Mesenchymal stem cell (in vitro differentiated cells and primary cell): ENCODE results near the gene AGTPBP1.
A peak's percentile ranks its signal among the peaks of the same experiment; 100 is the strongest.

Source experiments
- DNase-seq: peaks from one replicate; pipeline ENCODE4 v3.0.0-alpha.2; 2013
- H2AFZ ChIP-seq: one replicate; pipeline ENCODE4 v1.6.1; 2013; ENCODE audit warnings: low read depth, mild to moderate bottlenecking, control low read depth, inconsistent platforms, low read length, moderate library complexity
- H2AK5ac ChIP-seq: 2 replicates; pipeline ENCODE4 v1.6.1; 2013; ENCODE audit warnings: low read length, moderate library complexity, mild to moderate bottlenecking, inconsistent platforms; ENCODE audit not compliant: severe bottlenecking
- H2BK120ac ChIP-seq: one replicate; pipeline ENCODE4 v1.6.1; 2013; ENCODE audit warnings: low read depth, mild to moderate bottlenecking, inconsistent platforms, low read length, moderate library complexity
- H2BK12ac ChIP-seq, 2 experiments: one replicate each; pipeline ENCODE4 v1.6.1; 2013; ENCODE audit warnings: inconsistent platforms in 2 of 2, low read length in 2 of 2, mild to moderate bottlenecking in 2 of 2, moderate library complexity in 2 of 2, control low read depth in 1 of 2
- H2BK15ac ChIP-seq: one replicate; pipeline ENCODE4 v1.6.1; 2013; ENCODE audit warnings: mild to moderate bottlenecking, low read depth, inconsistent platforms; ENCODE audit not compliant: poor library complexity, severe bottlenecking
- H2BK5ac ChIP-seq: 2 replicates; pipeline ENCODE4 v1.6.1; 2013; ENCODE audit warnings: low read depth, mild to moderate bottlenecking, low read length, control low read depth, inconsistent platforms; ENCODE audit not compliant: poor library complexity, severe bottlenecking
- H3K14ac ChIP-seq, 2 experiments: one replicate each; pipeline ENCODE4 v1.6.1; 2013; ENCODE audit warnings: inconsistent platforms in 2 of 2, low read length in 2 of 2, control low read depth in 1 of 2, mild to moderate bottlenecking in 1 of 2, moderate library complexity in 1 of 2
- H3K18ac ChIP-seq, 2 experiments: one replicate each; pipeline ENCODE4 v1.6.1; 2013; ENCODE audit warnings: inconsistent platforms in 2 of 2, low read length in 2 of 2, control low read depth in 1 of 2, low read depth in 1 of 2, mild to moderate bottlenecking in 1 of 2
- H3K23ac ChIP-seq, 2 experiments: one replicate each; pipeline ENCODE4 v1.6.1; 2013; ENCODE audit warnings: inconsistent platforms in 2 of 2, low read length in 2 of 2, mild to moderate bottlenecking in 2 of 2, moderate library complexity in 2 of 2, control low read depth in 1 of 2
- H3K27ac ChIP-seq: 2 replicates; pipeline ENCODE4 v1.5.1; 2013; ENCODE audit warnings: mild to moderate bottlenecking, moderate library complexity, low read length, control low read depth, inconsistent platforms; ENCODE audit not compliant: poor library complexity, severe bottlenecking
- H3K27me3 ChIP-seq, 2 experiments: 2 replicates each; pipeline versions ENCODE4 v1.6.1 to v1.7.0; 2013; ENCODE audit warnings: low read length in 2 of 2, mild to moderate bottlenecking in 2 of 2, moderate library complexity in 2 of 2, control low read depth in 1 of 2, inconsistent platforms in 1 of 2; ENCODE audit not compliant: control insufficient read depth in 1 of 2, insufficient read depth in 1 of 2
- H3K36me3 ChIP-seq, 2 experiments: 2 replicates each; pipeline versions ENCODE4 v1.6.1 to v1.7.0; 2013; ENCODE audit warnings: low read length in 2 of 2, control low read depth in 1 of 2, inconsistent platforms in 1 of 2, low read depth in 1 of 2, mild to moderate bottlenecking in 1 of 2; ENCODE audit not compliant: insufficient read depth in 2 of 2, control insufficient read depth in 1 of 2
- H3K4ac ChIP-seq, 2 experiments: one replicate each; pipeline ENCODE4 v1.6.1; 2013; ENCODE audit warnings: inconsistent platforms in 2 of 2, low read length in 2 of 2, mild to moderate bottlenecking in 2 of 2, moderate library complexity in 2 of 2, control low read depth in 1 of 2, low read depth in 1 of 2
- H3K4me1 ChIP-seq: 2 replicates; pipeline ENCODE4 v1.6.1; 2013; ENCODE audit warnings: low read depth, low read length, control low read depth; ENCODE audit not compliant: control insufficient read depth, insufficient read depth
- H3K4me2 ChIP-seq: 2 replicates; pipeline ENCODE4 v1.6.1; 2013; ENCODE audit warnings: low read length, mild to moderate bottlenecking, inconsistent platforms; ENCODE audit not compliant: poor library complexity, severe bottlenecking
- H3K4me3 ChIP-seq, 2 experiments: 2 replicates each; pipeline versions ENCODE4 v1.5.1 to v1.7.0; 2013; ENCODE audit warnings: low read length in 2 of 2, mild to moderate bottlenecking in 2 of 2, control low read depth in 1 of 2, low read depth in 1 of 2; ENCODE audit not compliant: insufficient read depth in 1 of 2
- H3K79me1 ChIP-seq: replicated peaks from 2 replicates; pipeline ENCODE4 v1.6.1; 2013; ENCODE audit warnings: mild to moderate bottlenecking, control low read depth, low read length, inconsistent platforms; ENCODE audit not compliant: poor library complexity, severe bottlenecking
- H3K9ac ChIP-seq: 2 replicates; pipeline ENCODE4 v1.7.0; 2013; ENCODE audit warnings: mild to moderate bottlenecking, low read length, moderate library complexity
- H3K9me3 ChIP-seq: 2 replicates; pipeline ENCODE4 v1.7.0; 2013; ENCODE audit warnings: mild to moderate bottlenecking, low read length; ENCODE audit not compliant: control insufficient read depth
- H4K8ac ChIP-seq: one replicate; pipeline ENCODE4 v1.6.1; 2013; ENCODE audit warnings: inconsistent platforms, mild to moderate bottlenecking, low read length, moderate library complexity
- H4K91ac ChIP-seq: one replicate; pipeline ENCODE4 v1.6.1; 2013; ENCODE audit warnings: mild to moderate bottlenecking, low read length, inconsistent platforms
- WGBS: methylation state at CpG from one replicate; pipeline ENCODE4 v1.1.7; 2013; ENCODE audit warnings: mixed read lengths; 5-methylcytosine and 5-hydroxymethylcytosine counted together

Gene AGTPBP1

GRCh38 chr9:85516455-85516854 is 225.3 kb downstream of the AGTPBP1 start:
- Histone ChIP-seq H3K4me2 (no peak overlapping the region), H4K91ac (no peak overlapping the region), H3K9me3 (no peaks in the 10 kb centered on the region), H3K27ac (no peak overlapping the region), H2AK5ac (no peak overlapping the region), H3K18ac (no peak overlapping the region), H3K79me1 (no peaks in the 10 kb centered on the region), H2AFZ (no peak overlapping the region), H2BK15ac (no peak overlapping the region), H3K23ac (no peak overlapping the region), H3K4me1 (no peaks in the 10 kb centered on the region), H3K4me3 (no peak overlapping the region), H3K36me3 (no peaks in the 10 kb centered on the region), H3K14ac (no peak overlapping the region), H3K27me3 (peaks cover 7% of the 10 kb centered on the region in 2 experiments), H2BK120ac (no peak overlapping the region), H3K4ac (no peak overlapping the region), H4K8ac (no peak overlapping the region), H3K9ac (no peak overlapping the region), H2BK12ac (no peak overlapping the region), H2BK5ac (no peak overlapping the region)
- no peak for DNase-seq
- 83% methylated on average over 10 of the region's 10 CpGs for WGBS

GRCh38 chr9:85515021-85515420 is 226.7 kb downstream of the AGTPBP1 start:
- Histone ChIP-seq H3K79me1 (no peaks in the 10 kb centered on the region), H4K91ac (no peak overlapping the region), H2BK5ac (no peak overlapping the region), H2BK15ac (no peak overlapping the region), H2AK5ac (no peak overlapping the region), H2BK120ac (no peak overlapping the region), H3K4me2 (no peak overlapping the region), H3K9ac (no peak overlapping the region), H3K36me3 (no peaks in the 10 kb centered on the region), H3K18ac (no peak overlapping the region), H2AFZ (no peak overlapping the region), H3K4me3 (no peak overlapping the region), H3K14ac (no peak overlapping the region), H4K8ac (no peak overlapping the region), H3K4ac (no peak overlapping the region), H3K4me1 (no peaks in the 10 kb centered on the region), H3K23ac (no peak overlapping the region), H3K27me3 (peaks cover 4 to 6% of the 10 kb centered on the region in 2 experiments), H2BK12ac (no peak overlapping the region), H3K27ac (no peak overlapping the region), H3K9me3 (no peaks in the 10 kb centered on the region)
- DNase-seq, result no peak
- 92% methylated on average over 4 of the region's 4 CpGs for WGBS

GRCh38 chr9:85514256-85514655 is 227.5 kb downstream of the AGTPBP1 start:
- Histone ChIP-seq H2BK5ac (no peak overlapping the region), H4K91ac (no peak overlapping the region), H3K79me1 (no peaks in the 10 kb centered on the region), H3K36me3 (no peaks in the 10 kb centered on the region), H3K27me3 (peaks cover 4 to 10% of the 10 kb centered on the region in 2 experiments), H3K27ac (no peak overlapping the region), H2AFZ (no peak overlapping the region), H3K9ac (no peak overlapping the region), H3K4ac (no peak overlapping the region), H3K4me1 (no peaks in the 10 kb centered on the region), H3K23ac (no peak overlapping the region), H4K8ac (no peak overlapping the region), H3K9me3 (no peaks in the 10 kb centered on the region), H3K4me3 (no peak overlapping the region), H2BK15ac (no peak overlapping the region), H2AK5ac (no peak overlapping the region), H3K18ac (no peak overlapping the region), H2BK120ac (no peak overlapping the region), H3K4me2 (no peak overlapping the region), H2BK12ac (no peak overlapping the region), H3K14ac (peak overlapping the region in 1 of 2 experiments; percentile 74)
- no peak for DNase-seq
- WGBS, result 77% methylated on average over 8 of the region's 8 CpGs

- no peak overlapping the region for H3K18ac ChIP-seq
- no peaks in the 10 kb centered on the region for H3K9me3 ChIP-seq
- no peak overlapping the region for H3K9ac ChIP-seq
- H2AK5ac ChIP-seq, result no peak overlapping the region
- no peak overlapping the region for H3K27ac ChIP-seq
- H3K4me2 ChIP-seq, result no peak overlapping the region
- H2BK15ac ChIP-seq, result no peak overlapping the region
- no peak overlapping the region for H2BK120ac ChIP-seq
- H3K4me1 ChIP-seq, result no peaks in the 10 kb centered on the region
- H3K79me1 ChIP-seq, result no peaks in the 10 kb centered on the region
- no peak overlapping the region for H3K4ac ChIP-seq
- peaks cover 10 to 17% of the 10 kb centered on the region in 2 experiments for H3K27me3 ChIP-seq
- no peak overlapping the region for H3K4me3 ChIP-seq
- H3K14ac ChIP-seq, result no peak overlapping the region
- no peak overlapping the region for H2BK5ac ChIP-seq
- H2BK12ac ChIP-seq, result no peak overlapping the region
- no peak overlapping the region for H3K23ac ChIP-seq
- no peak for DNase-seq
- H3K36me3 ChIP-seq, result no peaks in the 10 kb centered on the region
- H2AFZ ChIP-seq, result no peak overlapping the region
- H4K91ac ChIP-seq, result no peak overlapping the region
- H4K8ac ChIP-seq, result no peak overlapping the region
Observed at GRCh38 chr9:85511746-85512145, 230.0 kb downstream of the AGTPBP1 start.
